ENCODE results near the gene ATP1A2.

The ATP1A2 gene

GRCh38 chr1:160192234-160192633, 76.7 kb downstream of the ATP1A2 start:
- no peak for DNase-seq
- intact Hi-C loops (cut with DNase I), result loop anchor here (2.0 to 5.0 kb wide), 2 partner anchors 61 to 90 kb away; no protein-coding TSS in a partner anchor
